GM10266 (cell line): ENCODE data around the gene AMTN.

Source experiments
- DNase-seq: peaks from one replicate; pipeline ENCODE4 v3.0.0; 2012; ENCODE audit errors: extremely low spot score
- TF ChIP-seq, protein P1 (sequence below): IDR thresholded peaks from 2 replicates; pipeline ENCODE4 v1.5.1; 2012; ENCODE audit warnings: mild to moderate bottlenecking, low read depth; ENCODE audit not compliant: control insufficient read depth, insufficient read depth; ENCODE audit errors: missing control alignments

Gene AMTN

GRCh38 chr4:70559924-70560323 is 41.6 kb downstream of the AMTN start:
- TF ChIP-seq, protein P1, sequence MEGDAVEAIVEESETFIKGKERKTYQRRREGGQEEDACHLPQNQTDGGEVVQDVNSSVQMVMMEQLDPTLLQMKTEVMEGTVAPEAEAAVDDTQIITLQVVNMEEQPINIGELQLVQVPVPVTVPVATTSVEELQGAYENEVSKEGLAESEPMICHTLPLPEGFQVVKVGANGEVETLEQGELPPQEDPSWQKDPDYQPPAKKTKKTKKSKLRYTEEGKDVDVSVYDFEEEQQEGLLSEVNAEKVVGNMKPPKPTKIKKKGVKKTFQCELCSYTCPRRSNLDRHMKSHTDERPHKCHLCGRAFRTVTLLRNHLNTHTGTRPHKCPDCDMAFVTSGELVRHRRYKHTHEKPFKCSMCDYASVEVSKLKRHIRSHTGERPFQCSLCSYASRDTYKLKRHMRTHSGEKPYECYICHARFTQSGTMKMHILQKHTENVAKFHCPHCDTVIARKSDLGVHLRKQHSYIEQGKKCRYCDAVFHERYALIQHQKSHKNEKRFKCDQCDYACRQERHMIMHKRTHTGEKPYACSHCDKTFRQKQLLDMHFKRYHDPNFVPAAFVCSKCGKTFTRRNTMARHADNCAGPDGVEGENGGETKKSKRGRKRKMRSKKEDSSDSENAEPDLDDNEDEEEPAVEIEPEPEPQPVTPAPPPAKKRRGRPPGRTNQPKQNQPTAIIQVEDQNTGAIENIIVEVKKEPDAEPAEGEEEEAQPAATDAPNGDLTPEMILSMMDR = no peak

GRCh38 chr4:70564033-70564432 is 45.7 kb downstream of the AMTN start:
- TF ChIP-seq, protein P1 = no peak
- no peak for DNase-seq

More at GRCh38 chr4:70559924-70560323, 41.6 kb downstream of the AMTN start:
- no peak for DNase-seq

DNA sequence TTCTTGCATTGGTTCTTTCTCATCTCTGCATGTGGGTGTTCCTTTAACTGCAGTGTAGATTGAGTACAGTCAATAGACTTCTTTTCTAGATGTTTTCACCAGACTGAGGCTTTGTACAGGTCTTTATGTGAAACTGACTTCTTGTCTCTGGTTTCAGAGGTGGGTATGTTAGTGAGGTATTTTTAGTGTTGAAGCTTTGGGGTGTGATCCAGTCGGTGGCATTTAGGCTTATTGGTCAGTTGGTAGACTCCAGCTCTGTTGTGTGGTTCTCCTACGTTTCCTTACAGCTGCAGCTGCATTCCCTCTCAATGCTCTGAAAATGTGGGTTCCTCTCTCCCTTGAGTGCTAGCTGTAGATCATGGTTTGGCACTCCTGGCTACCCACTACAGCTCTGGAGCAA is 52.4 kb downstream of the AMTN start:
- no peak for DNase-seq
- TF ChIP-seq, protein P1 = no peak

- TF ChIP-seq, protein P1 = no peak
Measured at GRCh38 chr4:70571772-70572171, 53.4 kb downstream of the AMTN start.

DNA sequence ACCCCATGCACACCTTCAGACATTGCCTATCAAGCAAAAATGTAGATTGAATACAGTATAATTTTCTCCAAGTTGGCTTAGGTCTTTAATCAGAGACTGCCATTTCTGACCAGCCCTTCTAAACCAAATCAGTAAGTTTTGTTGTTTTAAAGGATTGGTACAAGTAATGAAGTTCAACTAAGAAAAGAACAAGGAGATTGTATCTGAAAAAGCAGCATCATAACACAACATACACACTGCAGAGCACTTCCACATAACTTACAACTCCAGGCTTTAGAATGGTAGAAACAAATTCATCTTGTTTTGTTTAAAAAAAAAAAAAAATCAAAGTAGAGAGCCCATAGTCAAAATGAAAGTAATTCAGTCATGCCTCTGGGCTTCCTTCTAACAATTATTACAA is 57.6 kb downstream of the AMTN start:
- TF ChIP-seq, protein P1 = no peak
- no peak for DNase-seq

More at GRCh38 chr4:70571772-70572171, 53.4 kb downstream of the AMTN start:
- no peak for DNase-seq

DNA sequence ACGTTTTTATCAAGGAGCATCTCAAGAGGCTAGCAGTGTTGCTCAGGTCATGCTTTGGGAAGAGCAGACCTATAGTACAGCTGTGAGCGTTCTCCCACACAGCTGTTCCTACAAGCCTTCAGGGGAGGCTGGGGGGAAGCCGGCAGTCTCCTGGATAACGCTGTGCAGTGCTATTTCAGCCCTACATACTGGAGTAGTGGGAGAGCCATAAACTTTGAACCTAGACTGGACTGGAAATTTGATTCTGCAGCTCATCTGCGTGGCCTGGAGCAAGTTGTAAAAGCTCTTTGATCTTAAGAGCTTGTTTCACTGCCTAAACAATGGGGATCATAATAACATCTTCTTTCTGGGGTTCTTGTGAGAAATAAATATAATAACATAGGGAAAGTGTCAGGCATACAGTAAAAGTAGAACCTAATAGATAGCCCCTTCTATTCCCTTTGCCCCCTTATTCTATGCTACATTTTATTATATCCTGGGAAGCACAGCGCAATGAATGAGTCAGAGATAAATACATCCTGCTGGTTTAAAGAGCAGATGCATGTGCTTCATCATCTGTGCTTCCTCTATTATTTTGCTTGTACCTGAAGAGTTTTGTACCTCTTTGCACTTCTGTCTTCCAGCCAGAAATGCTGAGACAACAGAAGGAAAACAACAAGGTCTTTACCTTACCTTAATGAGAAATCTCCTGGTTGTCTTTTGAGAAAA is 59.0 kb downstream of the AMTN start:
- TF ChIP-seq, protein P1 = no peak
- DNase-seq = no peak

- TF ChIP-seq, protein P1 = no peak
- no peak for DNase-seq
Measured at GRCh38 chr4:70581980-70582379, 63.6 kb downstream of the AMTN start.
